IPS-11a (cell line): Measurements from ENCODE around the gene CRLF3.
"Not testable (repeated sequence)": the region's sequence is repeated elsewhere in the genome, so short reads cannot be mapped to it uniquely, and the experiment has no call there.

Experiments used
- H3K4me3 ChIP-seq: one replicate; pipeline ENCODE4 v1.5.1; 2013; ENCODE audit warnings: low read depth, low read length, control low read depth

Gene CRLF3

GRCh38 chr17:30742669-30743068, 81.8 kb downstream of the CRLF3 start:
- not testable (repeated sequence) for H3K4me3 ChIP-seq

DNA sequence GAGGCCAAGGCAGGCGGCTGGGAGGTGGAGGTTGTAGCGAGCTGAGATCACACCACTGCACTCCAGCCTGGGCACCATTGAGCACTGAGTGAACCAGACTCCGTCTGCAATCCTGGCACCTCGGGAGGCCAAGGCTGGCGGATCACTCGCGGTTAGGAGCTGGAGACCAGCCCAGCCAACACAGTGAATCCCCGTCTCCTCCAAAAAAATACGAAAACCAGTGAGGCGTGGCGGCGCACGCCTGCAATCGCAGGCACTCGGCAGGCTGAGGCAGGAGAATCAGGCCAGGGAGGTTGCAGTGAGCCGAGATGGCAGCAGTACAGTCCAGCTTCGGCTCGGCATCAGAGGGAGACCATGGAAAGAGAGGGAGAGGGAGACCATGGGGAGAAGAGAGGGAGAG, 88.1 kb downstream of the CRLF3 start:
- not testable (repeated sequence) for H3K4me3 ChIP-seq

GRCh38 chr17:30735644-30736043, 88.8 kb downstream of the CRLF3 start:
- not testable (repeated sequence) for H3K4me3 ChIP-seq

DNA sequence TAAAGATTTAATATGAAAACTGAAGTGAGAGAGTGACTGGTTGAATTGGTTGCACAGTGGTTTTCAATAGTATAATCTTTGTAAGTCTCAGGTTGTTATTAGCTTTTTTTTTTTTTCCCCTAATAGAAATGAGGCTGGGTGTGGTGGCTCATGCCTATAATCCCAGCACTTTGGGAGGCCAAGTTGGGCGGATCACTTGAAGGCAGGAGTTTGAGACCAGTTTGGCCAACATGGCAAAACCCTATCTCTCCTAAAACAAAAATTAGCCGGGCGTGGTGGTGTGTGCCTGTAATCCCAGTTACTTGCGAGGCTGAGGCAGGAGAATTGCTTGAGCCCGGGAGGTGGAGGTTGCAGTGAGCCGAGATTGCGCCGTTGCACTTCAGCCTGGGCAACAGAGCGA, 89.3 kb downstream of the CRLF3 start:
- not testable (repeated sequence) for H3K4me3 ChIP-seq

DNA sequence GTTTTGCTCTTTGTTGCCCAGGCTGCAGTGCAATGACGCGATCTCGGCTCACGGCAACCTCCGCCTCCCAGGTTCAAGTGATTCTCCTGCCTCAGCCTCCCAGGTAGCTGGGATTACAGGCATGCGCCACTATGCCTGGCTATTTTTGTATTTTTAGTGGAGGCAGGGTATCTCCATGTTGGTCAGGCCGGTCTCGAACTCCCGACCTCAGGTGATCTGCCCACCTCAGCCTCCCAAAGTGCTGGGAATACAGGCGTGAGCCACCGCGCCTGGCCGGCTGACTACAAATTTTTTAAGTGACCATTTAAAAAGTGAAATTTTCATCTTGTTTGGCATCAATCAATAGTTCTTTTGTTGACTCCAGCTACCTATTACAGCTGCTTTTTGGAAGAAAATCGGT, 90.3 kb downstream of the CRLF3 start:
- not testable (repeated sequence) for H3K4me3 ChIP-seq
